Neural crest cell (in vitro differentiated cells): Measurements from ENCODE around the gene PIGQ. TPM values are rescaled to one million over a fixed set of nuclear protein-coding genes. Genes with fewer than 3 reads are reported as not detected.
A peak's percentile ranks its signal among the peaks of the same experiment; 100 is the strongest.

ENCODE experiments used
- DNase-seq: peaks from one replicate; pipeline ENCODE4 v3.0.0; 2021; ENCODE audit warnings: low read depth, mixed read lengths, low spot score
- H3K27ac Mint-ChIP-seq: one replicate; pipeline ENCODE4 v1.8.0; 2021; ENCODE audit warnings: mild to moderate bottlenecking, mixed read lengths; ENCODE audit not compliant: unreplicated experiment
- H3K27me3 Mint-ChIP-seq: 2 replicates; pipeline ENCODE4 v1.8.0; 2021; ENCODE audit warnings: low read depth, mild to moderate bottlenecking, mixed read lengths
- H3K36me3 Mint-ChIP-seq: 2 replicates; pipeline ENCODE4 v1.8.0; 2021; ENCODE audit warnings: low read depth, mild to moderate bottlenecking, mixed read lengths
- H3K4me1 Mint-ChIP-seq: 2 replicates; pipeline ENCODE4 v1.8.0; 2021; ENCODE audit warnings: mixed read lengths
- H3K4me3 Mint-ChIP-seq: one replicate; pipeline ENCODE4 v1.8.0; 2021; ENCODE audit warnings: mild to moderate bottlenecking, mixed read lengths
- H3K9me3 Mint-ChIP-seq: 2 replicates; pipeline ENCODE4 v1.8.0; 2021; ENCODE audit warnings: mixed read lengths
- CTCF ChIP-seq: fragments of 200-600 bp; sonication (generic); conservative IDR thresholded peaks from 2 replicates; pipeline ENCODE4 v1.5.0; 2021; ENCODE audit warnings: antibody characterized with exemption, mild to moderate bottlenecking
- total RNA-seq: library from RNA; stranded (reverse); gene quantifications from 2 replicates; pipeline ENCODE4 v1.2.1, GENCODE V29; 2021

Gene PIGQ
- total RNA-seq, 1 donor from 2014 or later = 91.7 TPM

- H3K9me3 Mint-ChIP-seq = no peaks in the 10 kb centered on the region
- no peaks in the 10 kb centered on the region for H3K36me3 Mint-ChIP-seq
- H3K27me3 Mint-ChIP-seq = peaks cover 23% of the 10 kb centered on the region
- H3K4me3 Mint-ChIP-seq = no peak overlapping the region
- TF ChIP-seq CTCF = no peak
- no peak overlapping the region for H3K27ac Mint-ChIP-seq
- H3K4me1 Mint-ChIP-seq = peaks cover 15% of the 10 kb centered on the region
- no peak for DNase-seq
Measured at GRCh38 chr16:565419-566330, 4.1 kb upstream of the PIGQ start.

- Mint-ChIP-seq H3K4me1 (peaks cover 25% of the 10 kb centered on the region), H3K9me3 (no peaks in the 10 kb centered on the region), H3K27me3 (peaks cover 16% of the 10 kb centered on the region), H3K27ac (no peak within 1 kb of the TSS), H3K36me3 (no peaks in the 10 kb centered on the region), H3K4me3 (peak within 1 kb of the TSS; percentile 73)
- DNase-seq = peak; percentile 43
- TF ChIP-seq CTCF = no peak
Measured at GRCh38 chr16:566475-567372, 3.0 kb upstream of the PIGQ start, which contains the start of gene NHLRC4. TSS of gene NHLRC4 (plus strand) at chr16:567005. CDS start at chr16:568048, 1,043 bp downstream.

- DNase-seq = no peak
Measured at GRCh38 chr16:567373-568256, 2.2 kb upstream of the PIGQ start.

GRCh38 chr16:568401-569258 is 1.1 kb upstream of the PIGQ start:
- no peak for TF ChIP-seq CTCF
- Mint-ChIP-seq H3K4me1 (peaks cover 29% of the 10 kb centered on the region), H3K27me3 (peaks cover 2% of the 10 kb centered on the region), H3K9me3 (no peaks in the 10 kb centered on the region), H3K36me3 (no peaks in the 10 kb centered on the region), H3K4me3 (peak overlapping the region; percentile 93), H3K27ac (no peak overlapping the region)
- no peak for DNase-seq

More at GRCh38 chr16:567373-568256, 2.2 kb upstream of the PIGQ start:
- Mint-ChIP-seq H3K9me3 (no peaks in the 10 kb centered on the region), H3K27me3 (peaks cover 8% of the 10 kb centered on the region), H3K36me3 (no peaks in the 10 kb centered on the region), H3K4me1 (peaks cover 29% of the 10 kb centered on the region), H3K27ac (no peak overlapping the region), H3K4me3 (peak overlapping the region; percentile 73)
- no peak for TF ChIP-seq CTCF
